Natural killer cell (primary cell): ENCODE results near the gene SSU72. TPM values are rescaled to one million over a fixed set of nuclear protein-coding genes. Genes with fewer than 3 reads are reported as not detected.
"Not testable (repeated sequence)": the region's sequence is repeated elsewhere in the genome, so short reads cannot be mapped to it uniquely, and the experiment has no call there.

Experiments used
- ATAC-seq, 3 donors: fragments of 150-1000 bp in 2 of 3; fragments of 200-7000 bp in 1 of 3; cut with Tn5 transposase; 1 replicate in 1 of 3; 2 replicates in 2 of 3; pipeline ENCODE4 v1.10.0; 2021; ENCODE audit warnings: mild to moderate bottlenecking in 2 of 3, moderate library complexity in 2 of 3
- DNase-seq, 2 donors: peaks; one replicate each; pipeline versions ENCODE4 v3.0.0 to v3.0.0-alpha.2; 2013 to 2021; ENCODE audit warnings: mixed read lengths in 1 of 2
- H3K27ac ChIP-seq: one replicate; pipeline ENCODE4 v1.5.1; 2013; ENCODE audit warnings: mild to moderate bottlenecking, low read length
- H3K27me3 ChIP-seq: one replicate; pipeline ENCODE4 v1.6.1; 2013; ENCODE audit warnings: low read length; ENCODE audit not compliant: control insufficient read depth, insufficient read depth
- H3K36me3 ChIP-seq: one replicate; pipeline ENCODE4 v1.6.1; 2013; ENCODE audit warnings: low read length; ENCODE audit not compliant: control insufficient read depth, insufficient read depth
- H3K4me1 ChIP-seq: one replicate; pipeline ENCODE4 v1.6.1; 2013; ENCODE audit warnings: low read length; ENCODE audit not compliant: control insufficient read depth, insufficient read depth
- H3K4me3 ChIP-seq: one replicate; pipeline ENCODE4 v1.5.1; 2013; ENCODE audit warnings: low read length
- H3K9me3 ChIP-seq: one replicate; pipeline ENCODE4 v1.6.1; 2013; ENCODE audit warnings: low read length; ENCODE audit not compliant: control insufficient read depth, insufficient read depth
- H3K27ac Mint-ChIP-seq, 2 donors: one replicate each; pipeline ENCODE4 v1.8.0; 2022; ENCODE audit warnings: mild to moderate bottlenecking in 2 of 2, mixed read lengths in 2 of 2, moderate library complexity in 1 of 2
- H3K27me3 Mint-ChIP-seq, 2 donors: one replicate each; pipeline ENCODE4 v1.8.0; 2022; ENCODE audit warnings: low read depth in 2 of 2, mixed read lengths in 2 of 2
- H3K36me3 Mint-ChIP-seq: one replicate; pipeline ENCODE4 v1.8.0; 2022; ENCODE audit warnings: mixed read lengths
- H3K4me1 Mint-ChIP-seq, 2 donors: one replicate each; pipeline ENCODE4 v1.8.0; 2022; ENCODE audit warnings: mixed read lengths in 2 of 2
- H3K4me3 Mint-ChIP-seq: one replicate; pipeline ENCODE4 v1.8.0; 2022; ENCODE audit warnings: mild to moderate bottlenecking, moderate library complexity, mixed read lengths
- H3K9me3 Mint-ChIP-seq, 2 donors: one replicate each; pipeline ENCODE4 v1.8.0; 2022; ENCODE audit warnings: mixed read lengths in 2 of 2
- WGBS: methylation state at CpG from one replicate; pipeline ENCODE4 v1.1.7; 2013; ENCODE audit warnings: missing lambda C conversion rate; ENCODE audit not compliant: insufficient coverage; 5-methylcytosine and 5-hydroxymethylcytosine counted together
- intact Hi-C: fragments of 100-400 bp; cut with micrococcal nuclease; formaldehyde crosslinking; loops from one replicate; pipeline ENCODE4 v1.14.2; 2022
- total RNA-seq, 4 donors: library from RNA; stranded (reverse); fragments of 120-200 nt in 1 of 4; gene quantifications; one replicate each; pipeline versions ENCODE4 v1.2.3 to v1.2.4, GENCODE V29; 2013 to 2022
- TF ChIP-seq, protein P1 (sequence below): fragments of 200-600 bp; IDR thresholded peaks from one replicate; pipeline ENCODE4 v1.8.0; 2022; ENCODE audit warnings: antibody characterized with exemption

The SSU72 gene
- total RNA-seq, 3 donors from 2014 or later (not counting 1 experiment from before 2014, with no cell fraction given): 87.5 to 107 (median 93.9) TPM

GRCh38 chr1:1536019-1536937 is 38.4 kb downstream of the SSU72 start:
- intact Hi-C loops: no loop called here
- no peaks in the 10 kb centered on the region for H3K36me3 ChIP-seq

GRCh38 chr1:1535201-1536018 is 39.3 kb downstream of the SSU72 start:
- no peak overlapping the region for H3K27ac Mint-ChIP-seq
- DNase-seq (no peak), ATAC-seq (no peak)
- WGBS: 96% methylated on average over 66 of the region's 66 CpGs
- no peak overlapping the region for H3K4me3 Mint-ChIP-seq
- Histone ChIP-seq H3K4me3 (no peak overlapping the region), H3K9me3 (peaks cover 6% of the 10 kb centered on the region), H3K4me1 (peaks cover 7% of the 10 kb centered on the region), H3K27me3 (no peaks in the 10 kb centered on the region), H3K27ac (no peak overlapping the region), H3K36me3 (no peaks in the 10 kb centered on the region)
- no peaks in the 10 kb centered on the region for H3K9me3 Mint-ChIP-seq
- TF ChIP-seq, protein P1, sequence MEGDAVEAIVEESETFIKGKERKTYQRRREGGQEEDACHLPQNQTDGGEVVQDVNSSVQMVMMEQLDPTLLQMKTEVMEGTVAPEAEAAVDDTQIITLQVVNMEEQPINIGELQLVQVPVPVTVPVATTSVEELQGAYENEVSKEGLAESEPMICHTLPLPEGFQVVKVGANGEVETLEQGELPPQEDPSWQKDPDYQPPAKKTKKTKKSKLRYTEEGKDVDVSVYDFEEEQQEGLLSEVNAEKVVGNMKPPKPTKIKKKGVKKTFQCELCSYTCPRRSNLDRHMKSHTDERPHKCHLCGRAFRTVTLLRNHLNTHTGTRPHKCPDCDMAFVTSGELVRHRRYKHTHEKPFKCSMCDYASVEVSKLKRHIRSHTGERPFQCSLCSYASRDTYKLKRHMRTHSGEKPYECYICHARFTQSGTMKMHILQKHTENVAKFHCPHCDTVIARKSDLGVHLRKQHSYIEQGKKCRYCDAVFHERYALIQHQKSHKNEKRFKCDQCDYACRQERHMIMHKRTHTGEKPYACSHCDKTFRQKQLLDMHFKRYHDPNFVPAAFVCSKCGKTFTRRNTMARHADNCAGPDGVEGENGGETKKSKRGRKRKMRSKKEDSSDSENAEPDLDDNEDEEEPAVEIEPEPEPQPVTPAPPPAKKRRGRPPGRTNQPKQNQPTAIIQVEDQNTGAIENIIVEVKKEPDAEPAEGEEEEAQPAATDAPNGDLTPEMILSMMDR: no peak
- H3K27me3 Mint-ChIP-seq: no peaks in the 10 kb centered on the region
- no peaks in the 10 kb centered on the region for H3K36me3 Mint-ChIP-seq
- intact Hi-C loops: no loop called here
- H3K4me1 Mint-ChIP-seq: no peaks in the 10 kb centered on the region

More at GRCh38 chr1:1536019-1536937, 38.4 kb downstream of the SSU72 start:
- TF ChIP-seq, protein P1: no peak
- no peak overlapping the region for H3K27ac ChIP-seq
- DNase-seq: no peak
- H3K36me3 Mint-ChIP-seq: no peaks in the 10 kb centered on the region
- no peaks in the 10 kb centered on the region for H3K27me3 ChIP-seq
- no peaks in the 10 kb centered on the region for H3K4me1 Mint-ChIP-seq
- peaks cover 12% of the 10 kb centered on the region for H3K4me1 ChIP-seq
- H3K4me3 Mint-ChIP-seq: no peak overlapping the region
- no peak overlapping the region for H3K4me3 ChIP-seq
- no peak overlapping the region for H3K27ac Mint-ChIP-seq
- ATAC-seq: no peak
- H3K9me3 ChIP-seq: peaks cover 3% of the 10 kb centered on the region
- no peaks in the 10 kb centered on the region for H3K27me3 Mint-ChIP-seq
- H3K9me3 Mint-ChIP-seq: no peaks in the 10 kb centered on the region
- 91% methylated on average over 48 of the region's 48 CpGs for WGBS

DNA sequence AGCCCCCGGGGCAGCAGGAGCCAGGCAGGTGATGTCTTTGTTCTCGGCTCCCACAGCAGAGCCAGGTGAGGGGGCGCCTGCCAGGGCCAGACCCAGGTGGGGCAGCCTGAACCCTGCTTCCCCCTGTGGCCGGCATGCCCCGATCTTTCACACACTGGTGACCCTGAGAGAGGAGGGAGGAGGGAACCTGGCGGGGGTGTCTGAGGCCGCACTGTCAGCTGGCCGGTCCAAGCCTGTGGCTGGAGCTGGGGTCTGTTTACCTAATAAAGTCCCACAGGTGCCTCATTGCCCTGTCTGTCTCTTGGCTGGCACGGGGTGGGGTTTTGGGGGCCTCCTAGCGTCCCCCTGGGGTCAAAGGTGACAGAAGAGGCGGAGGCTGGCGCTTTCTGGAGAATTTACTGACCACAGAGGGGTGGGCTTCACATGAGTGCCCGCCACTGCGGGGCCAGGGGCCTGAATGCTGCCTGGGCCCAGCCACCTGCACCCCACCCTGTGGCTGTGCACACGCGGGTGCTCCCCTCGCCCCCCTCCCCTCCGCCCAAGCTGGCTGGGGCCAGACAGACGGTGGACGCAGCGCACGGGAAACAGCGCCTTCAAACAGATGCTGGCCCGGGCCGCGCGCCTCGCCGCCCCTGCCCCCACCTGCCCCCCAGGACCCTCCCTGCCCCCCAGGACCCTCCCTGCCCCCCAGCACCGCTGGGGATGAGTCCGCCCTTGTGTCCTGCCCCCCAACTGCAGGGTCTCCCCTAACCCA is 40.1 kb downstream of the SSU72 start:
- TF ChIP-seq, protein P1: no peak
- intact Hi-C loops: no loop called here
- Mint-ChIP-seq H3K4me3 (no peak overlapping the region), H3K4me1 (no peaks in the 10 kb centered on the region), H3K27me3 (no peaks in the 10 kb centered on the region), H3K27ac (no peak overlapping the region), H3K36me3 (no peaks in the 10 kb centered on the region), H3K9me3 (no peaks in the 10 kb centered on the region)
- Histone ChIP-seq H3K4me3 (no peak overlapping the region), H3K9me3 (peaks cover 6% of the 10 kb centered on the region), H3K27ac (no peak overlapping the region), H3K27me3 (no peaks in the 10 kb centered on the region), H3K36me3 (peaks cover 2% of the 10 kb centered on the region), H3K4me1 (peaks cover 5% of the 10 kb centered on the region)
- 94% methylated on average over 31 of the region's 31 CpGs for WGBS
- DNase-seq (no peak), ATAC-seq (no peak)

- H3K27ac Mint-ChIP-seq, H3K36me3 ChIP-seq, H3K9me3 Mint-ChIP-seq, intact Hi-C loops, H3K36me3 Mint-ChIP-seq, DNase-seq, H3K4me3 ChIP-seq, H3K4me1 ChIP-seq, H3K9me3 ChIP-seq, H3K27ac ChIP-seq, H3K4me1 Mint-ChIP-seq, H3K27me3 Mint-ChIP-seq, H3K27me3 ChIP-seq, H3K4me3 Mint-ChIP-seq, ATAC-seq: not testable (repeated sequence)
- WGBS: 95% methylated on average over 18 of the region's 18 CpGs
Measured at GRCh38 chr1:1533894-1534291, 40.8 kb downstream of the SSU72 start.

GRCh38 chr1:1533176-1533893 is 41.3 kb downstream of the SSU72 start:
- DNase-seq, H3K36me3 ChIP-seq, H3K27ac ChIP-seq, ATAC-seq, H3K4me3 ChIP-seq, H3K27ac Mint-ChIP-seq, H3K27me3 Mint-ChIP-seq, H3K36me3 Mint-ChIP-seq, H3K4me3 Mint-ChIP-seq, H3K4me1 Mint-ChIP-seq, H3K27me3 ChIP-seq, H3K9me3 Mint-ChIP-seq, intact Hi-C loops, H3K9me3 ChIP-seq, H3K4me1 ChIP-seq: not testable (repeated sequence)
- 87% methylated on average over 14 of the region's 22 CpGs for WGBS
